Astrocyte (in vitro differentiated cells and primary cell): ENCODE measurements around the gene NTM. TPM values are rescaled to one million over a fixed set of nuclear protein-coding genes. Genes with fewer than 3 reads are reported as not detected.

ENCODE experiments used
- DNase-seq: peaks from one replicate; pipeline ENCODE4 v3.0.0-alpha.2; 2010; ENCODE audit warnings: low read depth
- FAIRE-seq: peaks from 2 replicates; lab custom pipeline; 2011; peaks lifted over from hg19 to GRCh38; lab: Jason Lieb, UNC
- H2AFZ ChIP-seq: 2 replicates; pipeline ENCODE4 v1.6.0; 2012; ENCODE audit warnings: low read depth, low read length, inconsistent platforms
- H3K27ac ChIP-seq: 2 replicates; pipeline ENCODE4 v1.5.1; 2011; ENCODE audit warnings: low read depth, low read length, inconsistent platforms
- H3K27me3 ChIP-seq: 2 replicates; pipeline ENCODE4 v1.6.0; 2011; ENCODE audit warnings: low read length, inconsistent platforms; ENCODE audit not compliant: insufficient read depth
- H3K36me3 ChIP-seq: 2 replicates; pipeline ENCODE4 v1.5.1; 2011; ENCODE audit warnings: low read length, inconsistent platforms; ENCODE audit not compliant: insufficient read depth
- H3K4me1 ChIP-seq: 2 replicates; pipeline ENCODE4 v1.5.1; 2011; ENCODE audit warnings: low read length, inconsistent platforms; ENCODE audit not compliant: insufficient read depth
- H3K4me2 ChIP-seq: 2 replicates; pipeline ENCODE4 v1.6.0; 2012; ENCODE audit warnings: low read length, inconsistent platforms
- H3K4me3 ChIP-seq: 2 replicates; pipeline ENCODE4 v1.5.1; 2011; ENCODE audit warnings: low read depth, mild to moderate bottlenecking, low read length, inconsistent platforms; ENCODE audit not compliant: insufficient read depth
- H3K79me2 ChIP-seq: 2 replicates; pipeline ENCODE4 v1.6.0; 2012; ENCODE audit warnings: mild to moderate bottlenecking, low read length, inconsistent platforms; ENCODE audit not compliant: insufficient read depth
- H3K9ac ChIP-seq: 2 replicates; pipeline ENCODE4 v1.6.0; 2012; ENCODE audit warnings: mild to moderate bottlenecking, low read length, inconsistent platforms
- H3K9me3 ChIP-seq: 2 replicates; pipeline ENCODE4 v1.5.1; 2012; ENCODE audit warnings: low read depth, mild to moderate bottlenecking, low read length, inconsistent platforms; ENCODE audit not compliant: insufficient read depth
- H4K20me1 ChIP-seq: 2 replicates; pipeline ENCODE4 v1.6.0; 2012; ENCODE audit warnings: low read length, inconsistent platforms; ENCODE audit not compliant: insufficient read depth
- H3K27ac Mint-ChIP-seq: one replicate; pipeline ENCODE4 v1.8.0; 2021; ENCODE audit warnings: mild to moderate bottlenecking, mixed read lengths; ENCODE audit not compliant: unreplicated experiment
- H3K27me3 Mint-ChIP-seq: one replicate; pipeline ENCODE4 v1.8.0; 2021; ENCODE audit warnings: low read depth, mixed read lengths; ENCODE audit not compliant: unreplicated experiment
- H3K36me3 Mint-ChIP-seq: one replicate; pipeline ENCODE4 v1.8.0; 2021; ENCODE audit warnings: low read depth, mixed read lengths; ENCODE audit not compliant: unreplicated experiment
- H3K4me1 Mint-ChIP-seq: one replicate; pipeline ENCODE4 v1.8.0; 2021; ENCODE audit warnings: low read depth, mixed read lengths; ENCODE audit not compliant: unreplicated experiment
- H3K4me3 Mint-ChIP-seq: one replicate; pipeline ENCODE4 v1.8.0; 2021; ENCODE audit warnings: mild to moderate bottlenecking, moderate library complexity, mixed read lengths; ENCODE audit not compliant: unreplicated experiment
- H3K9me3 Mint-ChIP-seq: one replicate; pipeline ENCODE4 v1.8.0; 2021; ENCODE audit warnings: mild to moderate bottlenecking, mixed read lengths; ENCODE audit not compliant: unreplicated experiment
- CTCF ChIP-seq: IDR thresholded peaks from 2 replicates; pipeline ENCODE4 v1.5.1; 2011; ENCODE audit warnings: low read depth, mild to moderate bottlenecking, inconsistent platforms, low read length, moderate library complexity; ENCODE audit not compliant: insufficient read depth
- EZH2 ChIP-seq: IDR thresholded peaks from 2 replicates; pipeline ENCODE4 v1.6.1; 2012; ENCODE audit warnings: mild to moderate bottlenecking, low read length, inconsistent platforms; ENCODE audit not compliant: insufficient read depth
- total RNA-seq: library from RNA; stranded (reverse); gene quantifications from 2 replicates; pipeline ENCODE4 v1.2.1, GENCODE V29; 2021

NTM gene
- total RNA-seq, 1 donor from 2014 or later: 98.2 TPM

DNA sequence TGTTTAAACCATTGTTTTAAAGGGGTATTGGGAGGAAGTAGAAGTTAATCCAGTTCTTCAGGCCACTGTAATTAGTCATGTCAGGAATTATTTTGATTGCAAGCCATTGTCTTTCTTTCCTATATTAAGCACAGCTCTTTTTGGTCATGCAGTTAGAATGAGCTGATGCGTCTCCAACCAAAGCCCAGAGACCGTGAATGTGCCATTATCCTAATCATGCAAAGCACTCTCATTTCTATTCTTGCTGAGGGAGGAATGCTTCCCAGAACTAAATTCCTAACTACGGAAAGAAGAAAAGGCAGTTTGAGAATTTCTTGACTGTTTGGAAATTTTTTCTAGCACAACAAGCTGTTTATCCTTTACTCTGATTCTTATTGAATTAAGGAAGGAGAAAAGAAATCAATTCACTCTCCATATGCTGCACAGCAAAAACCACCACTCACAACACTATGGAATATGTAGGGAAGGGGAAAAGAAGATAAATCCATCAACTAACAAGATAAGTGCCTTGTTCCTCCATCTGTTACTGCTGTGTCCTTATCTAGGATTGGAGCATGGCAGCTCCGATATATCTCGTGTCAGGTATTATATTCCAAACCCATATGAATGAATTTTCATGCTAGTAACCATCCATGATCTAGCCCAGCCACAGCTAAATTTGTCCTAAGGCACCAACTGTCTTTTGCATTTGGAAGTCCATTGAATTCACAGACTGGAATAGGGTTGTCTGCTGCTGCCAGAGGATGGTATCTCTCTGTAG is 70.8 kb downstream of the NTM start:
- H3K4me1 Mint-ChIP-seq: peaks cover 1% of the 10 kb centered on the region
- H3K4me3 Mint-ChIP-seq: no peak overlapping the region
- no peaks in the 10 kb centered on the region for H4K20me1 ChIP-seq
- no peaks in the 10 kb centered on the region for H3K9me3 ChIP-seq
- no peaks in the 10 kb centered on the region for H3K36me3 Mint-ChIP-seq
- H3K27me3 ChIP-seq: peaks cover 6% of the 10 kb centered on the region
- no peak overlapping the region for H3K27ac Mint-ChIP-seq
- FAIRE-seq (no peak), DNase-seq (no peak)
- no peak overlapping the region for H2AFZ ChIP-seq
- no peak overlapping the region for H3K27ac ChIP-seq
- H3K4me1 ChIP-seq: no peaks in the 10 kb centered on the region
- no peaks in the 10 kb centered on the region for H3K79me2 ChIP-seq
- H3K9ac ChIP-seq: no peak overlapping the region
- H3K4me2 ChIP-seq: no peak overlapping the region
- H3K27me3 Mint-ChIP-seq: peaks cover 33% of the 10 kb centered on the region
- H3K4me3 ChIP-seq: no peak overlapping the region
- H3K9me3 Mint-ChIP-seq: peaks cover 14% of the 10 kb centered on the region
- no peaks in the 10 kb centered on the region for H3K36me3 ChIP-seq
- TF ChIP-seq EZH2 (no peak), CTCF (no peak)

GRCh38 chr11:131446590-131447275 is 76.3 kb downstream of the NTM start:
- Histone ChIP-seq H3K4me1 (no peaks in the 10 kb centered on the region), H3K79me2 (no peaks in the 10 kb centered on the region), H4K20me1 (no peaks in the 10 kb centered on the region), H3K4me2 (no peak overlapping the region), H3K27ac (no peak overlapping the region), H2AFZ (no peak overlapping the region), H3K4me3 (no peak overlapping the region), H3K27me3 (peaks cover 10% of the 10 kb centered on the region), H3K9ac (no peak overlapping the region), H3K9me3 (no peaks in the 10 kb centered on the region), H3K36me3 (no peaks in the 10 kb centered on the region)
- no peak for DNase-seq
- FAIRE-seq: no peak
- Mint-ChIP-seq H3K27me3 (peaks cover 47% of the 10 kb centered on the region), H3K4me3 (no peak overlapping the region), H3K27ac (no peak overlapping the region), H3K9me3 (peaks cover 4% of the 10 kb centered on the region), H3K4me1 (no peaks in the 10 kb centered on the region), H3K36me3 (peaks cover 4% of the 10 kb centered on the region)
- TF ChIP-seq CTCF: no peak
- TF ChIP-seq EZH2: no peak
